ENCODE data around the gene CISD1. TPM values are rescaled to one million over a fixed set of nuclear protein-coding genes. Genes with fewer than 3 reads are reported as not detected.
A peak's percentile ranks its signal among the peaks of the same experiment; 100 is the strongest.

CISD1 gene
- total RNA-seq, 1 donor from 2014 or later, result 23.2 TPM

DNA sequence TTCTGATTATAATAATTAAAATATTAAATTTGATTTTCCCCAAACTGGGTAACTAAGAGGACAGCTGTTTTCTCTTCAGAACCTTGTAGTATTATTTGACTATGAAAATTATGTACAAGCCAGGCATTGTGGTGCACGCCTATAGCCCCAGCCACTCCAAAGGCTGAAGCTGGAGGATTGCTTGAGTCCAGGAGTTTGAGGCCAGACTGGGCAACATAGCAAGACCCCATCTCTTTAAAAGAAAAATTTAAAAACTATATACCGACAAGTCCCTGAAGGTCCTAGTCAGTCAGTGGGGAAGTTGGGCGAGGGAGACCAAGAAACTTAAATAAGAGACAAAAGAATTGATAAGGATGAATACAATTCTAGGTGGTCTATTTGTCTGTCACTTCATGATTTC, 38.7 kb downstream of the CISD1 start:
- DNase-seq (ENCODE audit: low spot score), result no peak

DNA sequence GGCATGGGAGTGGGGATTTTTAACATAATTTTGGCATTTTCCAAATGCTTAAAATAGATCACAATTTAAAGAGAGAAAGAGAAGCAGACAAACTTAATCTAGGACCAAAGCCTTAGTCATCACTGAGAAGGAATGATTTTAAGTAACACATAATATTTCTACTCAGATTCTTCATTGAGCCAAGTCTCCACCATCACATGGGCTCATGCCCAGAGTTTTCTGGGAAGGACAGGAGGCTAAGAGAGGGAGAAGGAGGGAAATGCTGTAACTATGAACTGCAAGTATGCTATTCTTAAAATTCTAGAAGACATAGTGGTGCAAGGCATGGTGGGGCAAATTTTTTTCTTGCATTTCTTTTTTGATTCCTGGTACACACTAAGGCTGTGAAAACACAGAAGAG, 42.1 kb downstream of the CISD1 start:
- no peak for DNase-seq (ENCODE audit: low spot score)

DNA sequence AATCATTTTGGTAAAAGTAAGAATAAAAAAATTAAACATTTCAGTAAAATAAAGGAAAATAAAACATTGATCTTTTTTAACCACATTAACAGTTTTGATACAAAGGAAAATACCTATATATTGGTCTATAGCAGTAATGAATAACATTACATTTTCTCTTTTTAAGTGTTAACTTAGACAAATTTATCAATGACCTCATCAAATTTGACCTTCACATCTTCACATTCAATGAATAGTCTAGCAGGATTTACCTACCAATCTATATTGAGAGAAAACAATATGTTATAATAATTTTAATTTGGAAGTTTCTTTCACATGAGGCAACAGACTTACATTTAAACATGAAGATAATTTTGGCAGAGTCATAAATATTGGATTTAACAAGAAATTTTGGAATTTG, 47.9 kb downstream of the CISD1 start:
- DNase-seq (ENCODE audit: low spot score), result no peak

DNA sequence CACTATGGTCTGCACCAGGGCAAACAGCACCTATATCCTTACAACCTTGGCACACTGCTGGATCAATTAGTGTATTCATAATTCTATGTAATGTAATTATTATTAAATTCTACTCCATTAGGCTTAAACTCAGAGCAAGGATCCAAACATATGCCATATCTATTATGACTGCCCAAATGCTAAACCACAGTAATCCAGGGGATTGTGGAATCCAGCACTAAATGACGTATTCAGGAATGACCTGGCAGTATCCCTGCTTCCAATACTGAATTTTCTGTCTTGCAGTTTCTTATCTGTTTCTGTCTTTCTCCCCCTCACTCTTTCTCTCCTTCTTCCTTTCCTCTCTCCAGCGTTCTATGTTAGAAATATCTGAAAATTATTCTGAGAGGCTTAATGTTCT, 49.4 kb downstream of the CISD1 start:
- DNase-seq (ENCODE audit: low spot score), result no peak

DNA sequence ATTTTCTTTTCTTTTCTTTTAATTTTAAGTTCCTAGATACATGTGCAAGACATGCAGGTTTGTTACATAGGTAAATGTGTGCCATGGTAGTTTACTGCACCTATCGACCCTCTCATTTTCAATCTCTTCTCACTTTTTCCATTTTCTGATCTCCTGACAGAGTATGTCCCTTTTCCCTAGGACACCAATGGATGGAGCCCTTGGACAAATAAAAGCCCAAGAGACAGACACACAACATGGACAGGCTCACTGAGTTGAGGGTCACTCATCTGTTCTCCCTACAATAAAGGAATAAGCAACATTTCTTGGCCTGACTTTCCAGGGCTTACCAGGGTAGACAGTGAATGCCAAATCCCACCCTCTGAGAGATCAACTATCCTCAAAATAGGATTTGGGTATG, 50.6 kb downstream of the CISD1 start:
- DNase-seq (ENCODE audit: low spot score), result no peak

DNA sequence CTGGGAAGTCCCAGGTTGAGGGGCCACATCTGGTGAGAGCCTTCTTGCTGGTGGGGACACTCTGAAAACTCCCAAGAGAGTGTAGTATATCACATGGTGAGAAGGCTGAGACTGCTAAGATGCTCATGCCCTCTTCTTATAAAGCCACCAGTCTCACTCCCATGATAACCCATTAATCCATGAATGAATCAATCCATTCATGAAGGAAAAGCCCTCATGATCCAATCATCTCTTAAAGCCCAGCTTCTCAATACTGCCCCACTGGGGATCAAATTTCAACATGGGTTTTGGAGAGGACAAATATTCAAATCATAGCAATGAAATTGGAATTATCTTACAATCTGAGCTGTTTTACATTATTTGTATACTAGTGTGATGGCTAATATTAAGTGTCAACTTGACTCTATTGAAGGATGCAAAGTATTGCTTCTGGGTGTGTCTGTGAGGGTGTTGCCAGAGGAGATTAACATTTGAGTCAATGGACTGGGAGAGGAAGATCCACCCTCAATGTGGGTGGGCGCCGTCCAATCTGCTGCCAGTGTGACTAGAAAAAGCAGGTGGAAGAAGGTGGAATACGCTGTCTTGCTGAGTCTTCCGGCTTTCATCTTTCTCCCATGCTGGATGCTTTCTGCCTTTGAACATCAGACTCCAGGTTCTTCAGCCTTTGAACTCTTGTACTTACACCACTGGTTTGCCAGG, 51.5 kb downstream of the CISD1 start:
- no peak for DNase-seq (ENCODE audit: low spot score)

DNA sequence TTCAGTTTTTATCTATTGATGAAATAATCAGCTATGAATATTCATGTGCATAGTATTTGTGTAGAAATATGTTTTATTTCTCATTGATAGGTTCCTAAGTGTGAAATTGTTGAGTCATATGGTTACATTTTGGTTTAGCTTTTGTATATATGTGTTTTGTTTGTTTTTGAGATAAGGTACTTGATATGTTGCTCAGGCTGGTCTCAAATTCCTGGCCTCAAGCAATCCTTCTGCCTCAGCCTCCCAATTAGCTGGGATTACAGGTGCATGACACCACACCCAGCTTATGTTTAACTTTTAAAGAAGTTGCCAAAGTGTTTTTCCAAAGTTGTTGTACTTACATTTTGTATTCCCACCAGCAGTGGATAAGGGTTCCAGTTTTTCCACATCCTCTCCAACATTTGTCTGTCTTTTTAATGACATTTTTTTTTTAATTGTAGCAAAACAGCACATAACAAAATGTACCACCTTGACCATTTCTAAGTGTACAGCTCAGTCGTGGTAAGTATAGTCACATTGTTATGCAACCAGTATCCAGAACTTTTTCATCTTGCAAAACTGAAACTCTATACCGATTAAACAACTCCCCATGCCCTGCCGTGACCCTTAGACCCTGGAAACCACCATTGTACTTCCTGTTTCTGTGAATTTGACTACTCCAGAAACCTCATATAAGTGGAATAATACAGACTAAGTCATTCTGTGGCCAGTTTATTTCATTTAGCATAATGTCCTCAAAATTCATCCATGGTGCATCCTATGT, 53.3 kb downstream of the CISD1 start:
- no peak for DNase-seq (ENCODE audit: low spot score)

DNA sequence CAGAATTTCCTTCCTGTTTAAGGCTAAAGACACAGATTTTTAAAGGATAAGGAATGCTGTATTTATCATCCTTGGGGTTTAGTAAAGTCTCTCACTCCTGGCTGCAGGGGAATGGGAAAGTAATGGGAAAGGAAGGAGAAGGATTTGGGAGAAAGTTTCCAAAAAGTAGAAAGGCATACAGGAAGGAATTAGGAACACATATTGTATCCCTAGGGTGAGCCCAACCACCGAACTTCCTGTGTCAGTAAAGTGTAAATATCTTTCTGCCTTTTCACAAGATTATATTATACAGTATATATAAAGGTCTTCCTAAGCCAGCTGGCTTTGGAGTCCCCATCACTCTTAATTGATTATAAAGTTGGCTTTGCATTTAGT, 53.9 kb downstream of the CISD1 start:
- no peak for DNase-seq (ENCODE audit: low spot score)

DNA sequence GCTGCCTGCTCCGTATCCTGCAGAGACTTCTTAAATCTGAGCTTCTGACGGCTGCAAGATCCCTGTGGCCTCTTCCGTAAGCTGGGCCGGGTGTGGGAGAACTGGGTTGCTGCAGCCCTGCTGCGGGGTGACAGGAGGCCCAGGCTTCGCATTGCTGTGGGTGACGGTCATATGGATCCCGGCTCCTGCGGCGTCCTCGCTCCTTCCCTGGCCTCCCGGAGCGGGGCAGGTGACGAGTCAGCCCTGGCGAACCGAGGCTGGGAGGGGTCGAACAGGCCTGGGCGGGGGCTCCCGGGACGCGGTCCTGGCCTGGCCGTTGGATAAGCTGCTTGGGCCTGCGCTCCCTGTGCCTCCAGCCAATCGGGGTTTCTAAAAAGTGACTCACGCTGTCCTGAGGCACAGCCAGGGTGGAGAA, 58.0 kb downstream of the CISD1 start:
- DNase-seq (ENCODE audit: low spot score), result peak; percentile 45

DNA sequence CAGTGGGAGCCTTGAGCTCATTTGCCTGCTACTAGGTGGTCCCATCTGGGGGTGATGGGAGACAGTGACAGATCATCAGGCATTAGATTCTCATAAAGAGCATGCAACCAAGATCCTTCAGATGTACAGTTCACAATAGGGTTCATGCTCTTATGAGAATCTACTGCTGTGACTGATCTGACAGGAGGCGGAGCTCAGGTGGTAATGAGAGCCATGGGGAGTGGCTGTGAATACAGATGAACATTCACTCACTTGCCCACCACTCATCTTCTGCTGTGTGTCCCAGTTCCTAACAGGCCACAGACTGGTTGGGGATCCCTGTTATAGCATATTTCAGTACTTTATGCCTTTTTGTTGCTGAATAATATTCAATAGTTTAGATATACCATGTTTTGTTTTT, 59.3 kb downstream of the CISD1 start:
- no peak for DNase-seq (ENCODE audit: low spot score)

DNA sequence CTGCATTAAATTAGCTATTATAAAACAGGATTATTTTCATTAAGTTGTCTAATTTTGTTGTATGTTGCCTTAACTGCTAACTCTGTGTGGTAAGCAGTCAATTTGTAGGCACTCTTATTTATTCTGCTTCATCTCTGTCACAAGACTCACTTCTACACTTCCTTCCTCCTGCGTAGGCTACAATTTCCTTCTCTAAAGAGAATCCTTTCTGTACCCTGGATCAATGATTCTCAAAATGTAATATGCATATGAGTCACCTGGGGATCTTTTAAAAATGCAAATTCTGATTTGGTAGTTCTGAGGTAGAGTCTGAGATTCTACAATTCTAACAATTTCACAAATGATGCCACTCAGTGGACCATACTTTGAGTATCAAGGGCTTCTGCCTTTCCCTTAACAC, 61.5 kb downstream of the CISD1 start:
- DNase-seq (ENCODE audit: low spot score), result no peak

DNA sequence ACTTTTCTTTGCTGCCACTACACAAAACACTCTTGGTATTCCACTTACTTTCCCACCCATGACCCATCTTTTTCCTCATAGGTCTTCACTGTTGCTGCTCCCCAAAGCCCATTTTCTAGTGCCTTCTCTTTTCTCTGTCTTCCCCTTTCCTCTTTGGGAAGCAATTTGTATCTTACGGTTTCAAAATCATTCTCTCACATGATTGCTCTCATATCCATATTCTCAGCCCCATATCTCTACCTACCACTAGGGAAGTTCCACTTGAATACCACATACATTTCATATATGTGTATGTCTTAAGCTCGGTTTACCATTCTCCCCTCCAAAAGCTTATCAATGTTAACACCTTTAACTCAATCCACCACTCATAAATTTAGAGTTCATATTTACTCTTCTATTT, 62.7 kb downstream of the CISD1 start:
- DNase-seq (ENCODE audit: low spot score), result no peak

DNA sequence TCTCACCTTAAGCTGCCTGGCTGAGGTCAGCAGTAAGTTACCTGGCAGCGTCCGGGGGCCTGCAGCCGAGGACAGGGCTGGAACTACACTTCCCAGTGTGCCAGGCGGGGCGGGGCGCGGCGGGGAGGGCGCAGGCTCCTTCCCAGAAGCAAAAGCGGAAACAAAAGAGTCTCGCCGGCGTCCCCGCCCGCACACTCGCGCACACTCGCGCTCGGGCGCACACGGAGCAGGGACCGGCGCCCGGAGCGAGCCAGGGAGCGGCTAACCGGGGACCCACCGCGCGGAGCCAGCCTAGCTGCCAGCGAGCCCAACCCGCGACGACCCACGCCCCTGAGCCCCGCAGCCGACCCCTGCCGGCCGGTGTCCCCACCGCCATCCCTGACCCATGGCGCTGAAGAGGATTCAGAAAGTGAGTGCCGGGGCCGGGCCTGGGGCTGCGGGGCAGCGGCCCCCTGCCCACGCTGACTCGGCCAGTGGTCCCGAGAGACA, 65.9 kb downstream of the CISD1 start, which contains the start of gene UBE2D1:
UBE2D1 (plus strand) TSS at position 190 of the 489 bp plus-strand sequence; CDS start at position 386, 196 bp downstream.
- DNase-seq (ENCODE audit: low spot score), result peak; percentile 91

DNA sequence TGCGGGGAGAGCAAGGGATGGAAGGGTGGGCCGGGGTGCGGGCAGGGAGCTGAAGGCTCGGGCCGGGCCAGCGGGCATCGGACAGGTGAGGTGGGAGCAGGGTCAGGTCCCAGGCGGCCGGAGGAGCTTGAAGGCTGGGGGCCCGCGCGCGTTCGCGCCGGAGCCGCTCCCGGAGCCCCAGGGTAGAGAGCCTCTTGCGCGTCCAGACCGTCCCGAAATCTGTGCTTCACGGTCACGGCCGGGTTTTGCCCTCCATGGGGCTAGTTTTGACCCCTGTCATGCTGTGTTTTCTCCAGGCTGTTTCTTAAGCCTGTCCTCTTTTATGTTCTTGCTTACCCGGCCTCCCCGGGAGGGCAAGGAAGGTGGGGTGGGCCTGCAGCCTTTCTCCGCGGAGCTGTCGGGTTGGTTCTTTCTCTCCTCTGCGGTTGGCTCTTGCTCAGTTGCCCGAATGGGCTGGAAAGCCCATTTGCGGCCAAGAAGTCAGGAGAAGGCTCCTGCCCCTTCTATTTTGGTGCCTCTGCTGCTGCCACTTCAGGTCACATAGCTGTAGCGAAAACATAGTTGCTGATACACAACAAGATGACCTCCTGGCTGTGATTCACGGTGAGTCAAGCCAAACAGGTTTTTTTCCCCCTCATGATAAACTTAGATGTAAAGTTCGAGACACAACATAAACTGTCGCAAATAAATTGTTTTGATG, 66.5 kb downstream of the CISD1 start:
- DNase-seq (ENCODE audit: low spot score), result peak; percentile 45

DNA sequence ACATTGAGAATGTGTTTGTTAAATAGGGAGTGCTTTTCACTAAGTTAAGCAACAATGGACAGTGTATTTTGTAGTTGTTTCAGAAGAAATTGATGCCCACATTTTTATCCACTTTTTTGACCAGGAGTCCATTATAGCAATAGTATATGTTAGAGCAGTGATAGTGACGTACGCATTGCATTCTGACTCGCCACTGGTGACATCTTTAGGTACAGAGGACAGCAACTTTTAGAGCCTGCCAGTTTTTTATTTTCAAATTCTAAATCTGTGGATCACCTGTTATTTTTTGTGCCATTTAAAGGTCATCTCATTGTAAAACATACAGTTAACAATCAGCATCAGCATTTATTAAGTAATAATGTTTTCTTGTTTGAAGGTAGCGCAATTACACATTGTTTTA, 67.3 kb downstream of the CISD1 start:
- DNase-seq (ENCODE audit: low spot score), result no peak

Other genes starting within 250 kb of the CISD1 start
- gene IPMK, start 1.3 kb upstream of the CISD1 start, total RNA-seq, result 4.6 TPM
- 14.2 TPM for gene UBE2D1, start 65.8 kb downstream of the CISD1 start, total RNA-seq
- 36.9 TPM for gene TFAM, start 116.2 kb downstream of the CISD1 start, total RNA-seq
- 13.5 TPM for gene BICC1, start 243.7 kb downstream of the CISD1 start, total RNA-seq

All from ureter (tissue), 1 donor.